T-helper 2 cell (primary cell): ENCODE data around the gene ANTXR2.
"Not testable (repeated sequence)": the region's sequence is repeated elsewhere in the genome, so short reads cannot be mapped to it uniquely, and the experiment has no call there.

Experiments used
- DNase-seq, 5 experiments: peaks; one replicate each; pipeline versions ENCODE4 v3.0.0 to v3.0.0-alpha.2; 2012 to 2022

The ANTXR2 gene

DNA sequence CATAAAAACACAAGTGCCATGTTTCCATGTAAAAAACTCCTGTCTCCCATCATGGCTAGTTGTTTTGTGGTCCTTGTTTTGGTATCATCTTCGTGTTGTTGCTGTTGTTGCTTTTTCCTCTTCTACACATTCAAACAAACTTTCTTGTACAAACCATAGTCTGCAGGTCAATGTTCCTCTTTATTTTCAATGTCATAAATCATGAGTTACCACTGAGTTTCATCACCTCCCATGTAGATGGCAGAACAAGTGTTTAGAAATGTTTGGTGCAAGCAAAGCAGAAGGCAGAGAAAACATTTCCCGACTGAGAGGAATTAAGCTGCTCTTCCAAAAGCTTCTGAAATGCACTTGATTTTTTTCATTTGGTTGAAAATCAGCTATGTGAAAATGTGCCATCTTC is 166.0 kb downstream of the ANTXR2 start:
- no peak for DNase-seq

DNA sequence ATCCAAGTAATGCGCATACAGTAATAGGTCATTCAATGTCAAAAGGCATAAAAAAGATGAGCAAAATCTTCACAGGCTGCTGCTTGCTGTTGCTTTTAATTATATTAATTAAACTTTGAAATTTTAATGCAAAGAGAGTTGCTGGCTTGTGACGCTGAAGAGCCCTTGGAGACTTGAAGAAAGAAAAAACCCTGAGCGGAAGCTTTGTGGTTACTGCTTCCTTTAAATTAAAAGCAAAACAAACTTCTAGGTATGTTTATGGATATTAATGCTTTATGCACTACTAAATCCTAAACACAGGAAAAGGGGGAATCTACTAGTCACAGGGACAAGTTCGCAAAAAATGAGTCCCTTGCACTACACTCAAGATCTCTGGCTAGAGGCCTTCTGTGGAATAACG is 166.7 kb downstream of the ANTXR2 start:
- DNase-seq: peak in 1 of 5 experiments; percentile 10

DNA sequence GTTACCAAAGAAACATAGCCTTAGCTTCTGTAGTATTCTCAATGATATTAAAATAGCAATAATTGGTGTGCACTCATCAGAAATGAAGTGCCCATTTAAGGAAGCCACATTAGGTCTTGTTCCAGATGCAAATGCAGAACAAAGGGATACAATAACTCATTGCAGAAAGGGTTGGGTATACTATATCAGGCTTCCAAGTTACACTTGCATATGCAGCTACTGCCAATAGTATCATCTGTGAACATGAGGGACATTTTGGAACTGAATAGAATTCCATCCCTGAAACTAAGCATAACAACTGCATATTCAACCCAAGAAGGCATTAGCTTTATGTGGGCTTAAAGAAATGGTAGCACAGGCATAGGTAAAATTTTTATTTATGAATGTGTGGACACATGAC is 167.8 kb downstream of the ANTXR2 start:
- DNase-seq: no peak

DNA sequence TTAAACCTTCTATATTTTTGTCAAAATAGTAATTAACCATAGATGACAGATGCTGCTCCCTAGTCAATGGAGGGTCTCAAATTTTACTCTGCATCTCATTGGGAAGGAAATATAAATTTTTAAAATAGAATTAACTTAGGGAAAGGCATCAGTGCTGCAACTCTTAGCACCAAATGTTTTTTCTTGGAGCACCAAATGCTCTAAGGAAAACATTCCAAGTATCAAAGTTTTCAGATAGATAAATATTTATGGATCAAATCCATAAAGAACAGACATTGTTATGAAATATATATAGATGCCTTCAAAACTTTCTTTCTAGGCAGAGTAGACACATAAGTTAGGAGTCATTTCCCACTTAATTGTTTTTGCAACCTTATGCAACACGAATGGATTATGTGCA is 168.7 kb downstream of the ANTXR2 start:
- no peak for DNase-seq

DNA sequence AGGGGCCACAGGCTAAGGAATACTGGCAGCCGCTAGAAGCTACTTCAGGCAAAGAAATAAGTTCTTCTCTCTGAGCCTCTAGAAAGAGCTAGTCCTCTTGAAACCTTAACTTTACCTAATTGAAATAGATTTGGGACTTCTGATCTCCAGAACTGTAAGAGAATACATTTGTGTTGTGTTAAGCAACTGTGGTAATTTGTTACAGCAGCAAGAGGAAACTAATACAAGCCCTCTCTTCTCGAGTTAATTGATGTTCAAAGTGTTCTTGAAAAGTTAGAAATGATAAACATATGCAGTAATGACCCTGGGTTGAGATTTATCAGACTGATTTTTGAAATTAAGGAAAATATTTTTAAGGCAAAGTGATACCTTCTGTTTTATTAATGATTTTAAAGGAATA is 172.8 kb downstream of the ANTXR2 start:
- DNase-seq: no peak

DNA sequence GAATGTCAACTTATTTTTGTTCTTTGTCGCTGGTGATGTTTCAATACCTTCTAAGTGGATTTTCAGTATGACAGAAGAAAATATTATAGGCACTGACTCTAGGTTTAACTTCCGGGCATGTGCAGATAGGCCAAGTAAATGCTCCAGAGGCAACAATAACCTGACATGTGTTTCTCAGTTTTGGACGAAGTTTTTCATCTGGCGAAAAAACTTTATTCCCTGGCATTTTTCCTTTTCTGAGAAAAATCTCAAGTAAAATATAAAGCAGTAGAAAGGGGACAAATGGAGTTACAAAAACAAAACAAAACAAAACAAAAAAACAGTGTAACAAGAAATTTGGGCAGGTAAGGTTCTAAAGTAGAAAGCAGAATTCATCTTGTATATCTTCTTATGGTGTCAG is 173.5 kb downstream of the ANTXR2 start:
- DNase-seq: no peak

DNA sequence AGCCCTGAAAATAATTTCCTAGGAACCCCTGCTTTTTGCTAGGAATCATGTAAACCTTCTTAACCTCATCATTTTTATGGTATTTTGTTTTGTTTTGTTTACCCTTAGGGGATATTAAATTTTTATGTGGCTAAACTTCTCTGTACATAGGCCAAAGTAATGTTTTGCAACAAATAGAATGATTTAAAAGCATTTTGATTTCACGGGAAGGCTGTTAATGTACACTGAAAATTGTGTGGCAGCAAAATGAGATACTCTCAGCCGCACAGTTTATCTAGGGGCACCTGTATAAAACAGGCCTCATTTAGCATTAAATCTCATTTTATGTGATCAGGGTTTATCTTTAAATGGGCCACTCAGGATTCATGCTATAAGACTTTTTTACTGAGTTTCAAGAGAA is 175.0 kb downstream of the ANTXR2 start:
- no peak for DNase-seq

DNA sequence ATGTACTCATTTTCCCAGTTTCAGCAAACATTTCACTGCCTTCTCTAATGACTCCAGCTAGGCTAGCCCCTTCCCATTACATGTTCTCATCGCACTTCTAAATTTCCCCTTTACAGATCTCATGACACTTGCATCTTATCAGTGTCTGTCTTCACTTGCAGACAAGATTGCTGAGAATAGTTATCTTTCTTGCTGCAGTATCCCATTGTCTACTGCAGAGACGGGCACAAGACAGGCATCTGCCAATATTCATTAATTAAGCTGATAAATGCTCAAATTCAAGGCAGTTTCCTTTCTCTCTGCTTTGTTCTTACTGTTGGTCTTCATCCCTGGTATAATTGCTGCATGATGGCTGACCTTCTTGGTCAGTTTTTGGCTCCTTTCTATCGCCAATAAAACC is 175.9 kb downstream of the ANTXR2 start:
- no peak for DNase-seq

DNA sequence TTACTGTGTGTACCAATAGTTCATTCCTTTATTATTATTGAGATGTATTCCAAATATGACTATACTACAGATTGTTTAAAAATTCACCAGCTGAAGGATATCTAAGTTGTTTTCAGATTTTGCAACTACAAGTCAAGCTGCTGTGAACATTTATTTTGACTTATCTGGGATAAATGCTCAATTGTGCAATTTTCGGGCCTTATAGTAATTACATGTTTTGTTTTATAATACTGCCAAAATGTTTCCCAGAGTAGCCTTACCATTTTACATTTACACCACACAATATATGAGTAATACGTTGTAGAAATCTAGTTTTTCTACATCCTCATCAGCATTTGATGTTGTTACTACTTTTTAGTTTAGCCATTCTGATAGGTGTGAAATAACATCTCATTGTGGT is 179.6 kb downstream of the ANTXR2 start:
- no peak for DNase-seq

DNA sequence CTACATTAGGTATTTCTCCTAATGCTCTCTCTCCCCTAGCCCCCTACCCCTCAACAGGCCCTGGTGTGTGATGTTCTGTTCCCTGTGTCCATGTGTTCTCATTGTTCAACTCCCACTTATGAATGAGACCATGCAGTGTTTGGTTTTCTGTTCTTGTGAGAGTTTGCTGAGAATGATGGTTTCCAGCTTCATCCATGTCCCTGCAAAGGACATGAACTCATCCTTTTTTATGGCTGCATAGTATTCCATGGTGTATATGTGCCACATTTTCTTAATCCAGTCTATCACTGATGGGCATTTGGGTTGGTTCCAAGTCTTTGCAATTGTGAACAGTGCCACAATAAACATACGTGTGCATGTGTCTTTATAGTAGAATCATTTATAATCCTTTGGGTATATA is 184.0 kb downstream of the ANTXR2 start:
- DNase-seq: not testable (repeated sequence)

DNA sequence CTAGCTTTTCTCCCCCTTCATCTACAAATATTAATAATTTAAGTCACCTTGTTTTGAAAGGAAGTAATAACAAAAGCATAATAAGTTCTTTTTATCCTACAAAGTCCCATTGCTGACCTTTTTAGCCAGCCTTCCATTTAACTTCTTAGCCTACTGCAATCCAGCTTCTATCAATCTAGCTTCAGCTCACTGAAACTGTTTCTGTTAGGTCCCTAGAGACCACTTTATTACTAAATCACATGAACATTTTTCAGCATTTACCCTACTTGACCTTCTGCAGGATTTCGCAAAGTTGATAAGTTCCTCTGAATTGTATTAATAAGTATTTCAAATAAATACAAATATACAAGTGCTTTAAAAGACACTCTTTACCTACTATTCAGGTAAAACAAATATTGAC is 186.5 kb downstream of the ANTXR2 start:
- DNase-seq: no peak

DNA sequence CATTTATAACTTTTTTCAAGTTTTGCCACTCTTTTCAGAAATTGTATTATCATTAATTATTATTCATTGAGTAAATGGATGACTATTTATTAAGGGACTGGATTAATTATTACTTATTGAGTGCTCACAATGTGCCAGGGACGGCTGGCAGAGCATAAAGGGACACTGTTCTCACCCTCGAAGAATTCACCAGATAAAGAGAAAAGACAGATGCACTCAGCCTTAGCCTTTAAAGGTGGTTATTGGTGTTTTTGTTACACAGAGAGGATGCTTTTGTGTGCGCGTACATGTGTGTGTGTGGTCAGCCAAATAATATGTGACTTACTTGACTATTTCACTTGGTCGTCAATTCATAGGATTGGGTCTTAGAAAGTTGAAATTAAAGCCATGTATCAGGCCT is 187.0 kb downstream of the ANTXR2 start:
- DNase-seq: no peak

DNA sequence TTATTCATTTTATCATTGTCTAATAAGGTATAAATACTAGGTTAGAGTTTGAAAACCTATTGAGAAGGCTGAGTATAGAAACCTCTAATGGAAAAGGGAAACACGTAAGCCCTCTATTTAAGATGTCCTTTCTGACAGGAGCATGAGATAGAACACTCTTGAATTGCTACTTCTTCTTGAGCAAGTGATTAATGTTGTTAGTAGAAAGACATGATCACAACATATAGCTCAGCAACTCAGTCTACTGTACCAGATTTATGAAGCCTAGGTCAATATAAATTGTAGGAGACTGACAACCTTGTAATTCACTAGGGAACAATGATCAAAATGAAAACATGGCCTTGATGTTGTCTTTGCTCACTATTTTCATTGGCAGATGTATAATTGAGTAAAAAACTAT is 189.7 kb downstream of the ANTXR2 start:
- DNase-seq: no peak

DNA sequence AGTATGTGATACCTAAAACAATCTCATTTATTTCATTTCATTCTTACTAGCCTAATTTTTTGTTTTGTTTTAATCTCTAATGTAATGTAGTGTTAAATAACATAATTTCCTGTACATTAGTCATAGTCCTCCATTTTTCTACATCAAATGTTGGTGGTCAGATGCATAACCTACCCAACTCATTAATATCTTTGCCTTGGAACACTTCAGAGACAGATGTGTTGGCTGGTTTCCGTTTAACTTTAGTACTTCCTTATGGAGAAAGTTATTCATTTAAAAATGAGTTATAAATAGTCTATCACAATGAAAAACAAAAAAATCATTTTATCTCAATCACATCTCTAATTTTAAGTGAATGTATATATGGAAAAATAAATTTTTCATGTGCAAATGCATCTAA is 190.2 kb downstream of the ANTXR2 start:
- DNase-seq: no peak

DNA sequence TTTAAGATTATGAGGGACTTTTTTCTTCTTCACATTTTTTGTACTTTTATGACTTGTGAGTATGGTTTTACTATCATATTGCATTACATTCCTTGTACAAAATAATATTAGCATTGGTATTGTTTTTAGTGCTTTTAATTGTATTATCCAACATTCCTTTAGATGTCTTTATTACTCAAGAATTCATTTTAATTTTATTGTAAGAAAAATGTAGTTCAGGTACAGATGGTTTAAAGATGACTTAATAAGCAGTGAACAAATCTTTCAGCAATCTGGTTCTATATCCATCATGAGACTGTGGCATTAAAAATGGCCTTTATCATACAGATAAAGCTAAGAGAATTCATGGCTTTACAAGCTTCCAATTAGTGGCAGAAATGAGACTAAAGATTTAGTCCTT is 191.6 kb downstream of the ANTXR2 start:
- DNase-seq: no peak

DNA sequence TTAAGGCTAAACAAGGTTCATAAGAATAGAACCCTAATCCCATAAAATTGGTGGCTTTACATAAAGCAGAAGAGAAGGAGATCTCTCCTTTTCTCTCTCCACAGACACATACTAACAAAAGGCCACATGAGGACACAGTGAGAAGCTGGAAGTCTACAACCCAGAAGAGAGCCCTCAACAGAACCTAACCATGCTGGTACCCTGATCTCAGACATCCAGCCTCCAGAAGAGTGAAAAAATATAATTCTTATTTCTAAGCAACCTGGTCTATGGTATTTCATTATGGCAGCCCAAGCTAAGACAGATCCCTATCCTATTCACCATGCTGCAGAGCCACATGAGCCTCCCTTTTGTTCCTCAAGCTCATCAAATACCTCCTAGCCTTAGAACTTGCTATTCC is 195.5 kb downstream of the ANTXR2 start:
- DNase-seq: no peak

DNA sequence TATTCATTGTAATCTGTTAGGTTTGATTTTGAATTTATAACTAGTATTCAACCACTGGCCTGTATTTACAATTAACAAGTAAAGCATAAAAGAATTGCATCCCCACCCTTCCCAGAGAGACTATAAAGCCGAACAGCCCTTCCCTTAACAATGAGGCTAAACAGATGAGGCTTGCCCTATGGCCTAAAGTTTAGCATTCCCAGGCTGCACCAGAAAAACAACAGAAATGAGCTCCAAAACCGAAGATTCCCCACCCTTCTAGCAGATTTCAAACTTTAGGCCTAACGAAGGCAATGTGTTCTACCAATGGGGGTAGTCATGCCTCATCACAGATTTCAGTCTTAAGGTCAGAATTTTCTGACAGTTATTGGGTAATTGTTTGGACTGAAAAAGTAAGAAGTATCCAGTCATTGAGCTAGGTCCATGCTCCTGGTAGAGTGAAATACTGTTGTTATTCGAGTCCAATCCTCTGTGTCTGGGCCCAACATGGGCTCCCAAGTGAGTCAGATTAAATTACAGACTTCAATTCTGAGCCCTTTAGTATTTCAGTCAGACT is 197.6 kb downstream of the ANTXR2 start:
- DNase-seq: no peak

DNA sequence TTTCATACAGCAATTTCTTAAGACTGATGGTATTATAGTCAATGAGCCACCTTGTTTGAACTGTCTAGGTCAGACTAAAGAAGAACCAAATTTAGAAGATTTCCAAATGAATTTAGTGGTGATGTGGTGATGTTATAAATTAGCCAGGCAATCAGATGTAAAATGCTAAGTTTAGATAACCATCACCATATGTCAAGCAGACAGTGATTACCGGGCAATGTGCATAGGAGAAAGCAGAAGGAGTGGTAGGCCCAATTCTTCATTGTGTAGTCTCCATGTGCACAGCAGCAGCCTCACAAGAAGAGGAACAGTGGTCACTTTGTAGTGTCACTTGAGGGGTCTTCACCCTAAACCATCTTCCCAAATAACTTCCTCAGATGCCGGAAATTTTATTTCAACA is 198.8 kb downstream of the ANTXR2 start:
- no peak for DNase-seq

DNA sequence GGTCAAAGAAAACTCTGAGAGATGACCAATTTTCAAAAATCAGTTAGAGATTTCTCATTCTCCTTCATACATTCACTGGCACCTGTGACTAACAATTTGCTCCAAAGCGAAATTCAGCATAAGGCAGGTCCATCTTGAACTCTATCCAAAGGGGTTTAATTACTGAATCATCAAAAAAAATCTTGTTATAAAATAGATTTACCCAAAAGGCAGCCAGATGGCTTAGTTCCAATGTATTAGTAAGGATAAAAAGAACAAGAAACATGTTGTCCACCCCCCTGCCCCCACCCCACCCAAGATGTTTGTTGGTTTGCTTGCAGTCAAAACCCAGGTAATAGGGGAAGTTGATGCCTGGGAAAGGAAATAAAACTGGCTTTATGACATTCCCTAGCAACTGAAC is 200.3 kb downstream of the ANTXR2 start:
- DNase-seq: no peak

DNA sequence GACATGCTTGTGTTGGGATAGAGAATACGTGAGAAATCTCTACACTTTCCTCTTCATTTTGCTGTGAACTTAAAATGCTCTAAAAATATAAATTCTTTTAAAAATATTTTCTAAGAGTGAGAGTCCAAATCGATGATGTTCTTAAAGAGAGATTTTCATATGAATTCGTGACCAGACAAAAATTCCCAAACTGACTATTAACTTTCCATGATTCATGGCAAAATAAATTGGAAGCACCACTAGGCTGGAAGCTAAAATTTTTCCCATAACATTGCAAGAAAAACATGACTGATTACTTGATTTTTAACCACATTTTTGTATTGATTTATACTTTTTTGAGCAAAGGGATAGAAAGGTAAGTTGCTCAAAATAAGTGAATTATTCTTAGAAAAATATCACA is 201.1 kb downstream of the ANTXR2 start:
- no peak for DNase-seq

DNA sequence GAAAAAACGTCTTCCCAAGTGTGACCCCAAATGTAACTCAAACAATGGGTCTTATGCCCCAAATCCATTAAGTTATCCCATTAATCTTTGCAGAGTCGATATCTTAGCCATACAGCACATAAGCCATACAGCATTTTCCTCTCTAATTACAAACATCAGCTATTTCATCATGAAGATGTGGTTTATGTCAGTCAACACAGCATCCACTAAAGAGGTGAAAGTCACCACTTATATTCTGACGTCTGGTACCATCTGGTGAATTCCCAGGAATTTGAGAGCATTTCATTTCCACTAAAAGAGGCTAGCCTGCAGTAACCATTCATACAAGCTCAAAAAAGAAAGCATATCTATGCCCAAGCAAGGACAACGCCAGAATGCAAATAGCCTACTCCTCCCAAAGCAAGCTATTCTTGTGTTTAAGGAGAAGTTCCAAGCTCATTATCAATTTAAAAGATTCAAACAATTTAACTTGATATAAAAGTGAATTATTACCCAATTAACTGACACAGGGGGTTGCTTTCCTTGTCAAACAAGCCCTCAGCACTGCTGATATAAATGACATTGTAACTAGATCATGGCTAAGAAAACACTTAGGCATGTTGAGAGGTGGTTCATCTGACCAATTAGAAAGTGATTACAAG is 203.3 kb downstream of the ANTXR2 start:
- DNase-seq: no peak

DNA sequence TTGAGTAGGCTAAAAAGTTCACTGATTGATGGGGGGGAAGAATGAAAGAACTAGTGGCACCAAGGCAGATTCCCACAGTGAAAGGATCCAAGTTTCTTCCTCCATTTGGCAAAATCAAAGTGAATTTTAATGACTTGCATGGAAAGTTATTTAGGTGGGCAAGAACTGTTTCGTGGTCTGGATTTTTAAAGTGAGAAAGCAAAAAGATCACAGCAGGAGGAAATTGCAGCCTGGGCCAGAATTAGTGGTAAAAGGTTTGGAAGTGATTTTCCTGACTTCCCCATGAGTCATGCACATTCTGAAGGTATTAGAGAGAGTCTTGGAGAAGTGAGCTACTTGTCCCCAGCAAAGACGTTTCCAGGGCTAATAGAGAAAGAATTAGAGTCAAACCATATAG is 207.8 kb downstream of the ANTXR2 start:
- no peak for DNase-seq

DNA sequence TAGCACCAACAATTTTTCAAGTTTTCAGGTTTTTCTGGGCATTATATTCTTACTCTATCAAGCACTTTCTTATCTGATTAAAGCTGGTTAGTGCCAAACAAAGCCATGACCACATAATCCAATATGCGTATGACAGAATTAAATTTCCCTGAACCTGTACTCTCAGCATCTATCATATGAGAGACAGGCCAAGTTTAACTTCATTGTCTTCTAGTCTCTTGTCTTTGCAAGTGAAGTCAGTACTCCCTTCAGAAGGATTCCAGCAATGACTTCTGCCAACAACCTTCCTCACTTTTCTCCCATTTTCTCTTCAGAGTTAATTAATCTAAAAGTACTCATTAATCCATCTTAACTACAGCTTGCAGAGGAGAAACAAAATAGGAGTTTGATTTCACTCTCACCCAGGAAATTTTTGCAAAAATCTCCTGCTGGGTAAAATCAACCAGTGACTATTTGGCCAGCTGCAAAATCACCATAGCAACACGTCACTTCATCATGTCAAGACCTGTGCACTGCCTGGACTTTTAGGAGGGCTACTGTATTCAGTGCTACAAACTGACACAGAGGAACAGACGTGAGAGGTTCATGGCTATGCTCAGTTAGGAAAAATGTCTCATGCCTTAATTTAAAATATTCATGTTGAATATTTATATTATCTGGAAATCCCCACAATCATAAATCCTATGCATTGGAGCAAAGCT is 208.4 kb downstream of the ANTXR2 start:
- no peak for DNase-seq

DNA sequence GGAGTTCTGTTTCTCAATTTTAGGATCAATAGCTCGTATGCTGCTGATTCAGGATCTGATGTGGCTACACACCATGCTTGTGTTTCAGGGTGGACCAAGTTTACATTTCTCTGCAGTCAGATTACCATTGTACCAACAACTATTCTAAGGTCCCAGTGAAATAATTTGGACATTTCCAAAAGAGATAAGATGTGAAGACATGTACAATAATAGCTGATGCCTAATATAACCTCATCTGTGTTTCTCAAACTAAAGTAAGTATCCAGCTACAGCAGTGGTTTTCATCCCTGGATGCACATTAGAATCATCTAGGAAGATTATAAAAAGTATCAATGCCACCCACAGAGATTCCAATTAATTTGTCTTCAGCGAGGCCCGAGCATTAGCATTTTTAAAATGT is 209.7 kb downstream of the ANTXR2 start:
- no peak for DNase-seq

DNA sequence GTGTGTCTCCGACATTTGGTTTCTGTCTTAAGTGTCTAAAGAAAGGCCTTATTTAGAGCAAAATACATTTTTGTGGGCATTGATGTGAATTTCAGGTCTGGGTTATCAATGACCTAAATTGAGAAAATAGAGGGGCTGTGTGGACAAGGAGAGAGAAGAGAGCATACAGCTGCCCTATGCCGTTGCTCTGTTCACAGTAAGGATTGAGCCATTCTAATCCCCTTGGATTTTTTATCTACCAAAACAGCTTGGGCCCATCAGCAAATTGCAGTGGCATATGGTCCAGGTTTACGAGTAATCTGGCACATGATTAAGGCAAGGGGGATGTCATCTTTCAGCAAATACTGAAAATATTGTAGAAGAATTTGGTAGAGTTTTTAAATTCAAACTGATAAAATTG is 210.2 kb downstream of the ANTXR2 start:
- no peak for DNase-seq
